Fibroblast of the aortic adventitia (primary cell): ENCODE data around the gene SNX19. TPM values are rescaled to one million over a fixed set of nuclear protein-coding genes. Genes with fewer than 3 reads are reported as not detected.

Experiments
- DNase-seq: peaks from one replicate; pipeline ENCODE4 v3.0.0-alpha.2; 2010; ENCODE audit warnings: low read depth
- H3K4me3 ChIP-seq: 2 replicates; pipeline ENCODE4 v1.5.1; 2011; ENCODE audit warnings: low read depth, mild to moderate bottlenecking, control low read depth, low read length, moderate library complexity
- CTCF ChIP-seq: IDR thresholded peaks from 2 replicates; pipeline ENCODE4 v1.5.1; 2011; ENCODE audit warnings: mild to moderate bottlenecking, low read length, control low read depth, inconsistent platforms; ENCODE audit not compliant: insufficient read depth
- total RNA-seq: library from RNA; depleted of rRNA; stranded (reverse); fragments of >200 nt; gene quantifications from 2 replicates; pipeline ENCODE4 v1.2.3, GENCODE V29; 2012; ENCODE audit warnings: low replicate concordance

SNX19 gene
- total RNA-seq, 1 donor = 133 TPM

GRCh38 chr11:130849215-130849568, 67.1 kb downstream of the SNX19 start:
- DNase-seq = peak; percentile 98

GRCh38 chr11:130848361-130849214, 67.7 kb downstream of the SNX19 start:
- H3K4me3 ChIP-seq = no peak overlapping the region
- no peak for DNase-seq
- no peak for TF ChIP-seq CTCF

More at GRCh38 chr11:130849215-130849568, 67.1 kb downstream of the SNX19 start:
- TF ChIP-seq CTCF = no peak
- no peak overlapping the region for H3K4me3 ChIP-seq

DNA sequence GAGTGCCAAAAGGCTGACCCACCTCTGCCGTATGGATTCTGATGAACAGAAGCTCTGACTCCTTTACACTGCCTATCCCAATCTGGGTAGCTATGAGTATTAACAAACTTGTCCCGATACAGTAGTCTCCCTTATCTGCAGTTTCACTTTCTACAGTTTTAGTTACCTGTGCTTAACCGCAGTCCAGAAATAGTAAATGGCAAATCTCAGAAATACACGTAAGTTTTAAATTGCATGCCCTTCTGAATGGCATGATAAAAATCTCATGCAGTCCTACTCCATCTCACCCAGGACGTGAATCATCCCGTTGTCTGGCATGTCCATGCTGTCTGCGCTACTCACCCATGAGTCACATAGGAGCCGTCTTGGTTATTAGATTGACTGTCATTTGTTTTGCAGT, 68.8 kb downstream of the SNX19 start:
- peak overlapping the region; percentile 9 for H3K4me3 ChIP-seq
- TF ChIP-seq CTCF = no peak
- peak; percentile 79 for DNase-seq

- DNase-seq = no peak
- H3K4me3 ChIP-seq = no peak overlapping the region
- TF ChIP-seq CTCF = no peak
Measured at GRCh38 chr11:130846606-130847005, 69.7 kb downstream of the SNX19 start.

- no peak for TF ChIP-seq CTCF
- no peak overlapping the region for H3K4me3 ChIP-seq
- DNase-seq = no peak
Measured at GRCh38 chr11:130842001-130842400, 74.3 kb downstream of the SNX19 start.

DNA sequence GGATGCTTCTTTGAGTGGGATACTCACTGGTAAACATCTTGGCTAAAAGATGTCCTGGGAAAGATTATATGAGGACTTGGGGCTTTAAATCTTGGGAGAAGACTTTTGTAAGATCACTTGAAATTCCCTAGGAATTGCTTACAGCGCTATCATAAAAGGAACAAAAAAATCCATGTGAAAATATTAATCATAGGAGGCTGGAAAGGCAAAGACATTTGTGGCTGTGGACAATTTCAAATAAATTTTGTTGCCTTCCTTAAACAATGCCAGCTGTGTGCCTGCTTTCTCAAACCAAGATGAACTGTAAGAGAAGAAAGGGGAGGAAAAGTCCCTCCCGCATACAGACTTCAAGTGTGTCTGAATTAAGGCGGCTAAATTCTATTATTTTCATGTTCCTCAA, 75.6 kb downstream of the SNX19 start:
- TF ChIP-seq CTCF = no peak
- H3K4me3 ChIP-seq = no peak overlapping the region
- no peak for DNase-seq
